ENCODE data around the gene MZB1. TPM values are rescaled to one million over a fixed set of nuclear protein-coding genes. Genes with fewer than 3 reads are reported as not detected.
A peak's percentile ranks its signal among the peaks of the same experiment; 100 is the strongest.

MZB1 gene
- total and polyA plus RNA-seq, 2 of the 8 experiments (the other 6 are each of a cell fraction or from before 2014, with no cell fraction given) = 0.39 to 0.47 TPM

DNA sequence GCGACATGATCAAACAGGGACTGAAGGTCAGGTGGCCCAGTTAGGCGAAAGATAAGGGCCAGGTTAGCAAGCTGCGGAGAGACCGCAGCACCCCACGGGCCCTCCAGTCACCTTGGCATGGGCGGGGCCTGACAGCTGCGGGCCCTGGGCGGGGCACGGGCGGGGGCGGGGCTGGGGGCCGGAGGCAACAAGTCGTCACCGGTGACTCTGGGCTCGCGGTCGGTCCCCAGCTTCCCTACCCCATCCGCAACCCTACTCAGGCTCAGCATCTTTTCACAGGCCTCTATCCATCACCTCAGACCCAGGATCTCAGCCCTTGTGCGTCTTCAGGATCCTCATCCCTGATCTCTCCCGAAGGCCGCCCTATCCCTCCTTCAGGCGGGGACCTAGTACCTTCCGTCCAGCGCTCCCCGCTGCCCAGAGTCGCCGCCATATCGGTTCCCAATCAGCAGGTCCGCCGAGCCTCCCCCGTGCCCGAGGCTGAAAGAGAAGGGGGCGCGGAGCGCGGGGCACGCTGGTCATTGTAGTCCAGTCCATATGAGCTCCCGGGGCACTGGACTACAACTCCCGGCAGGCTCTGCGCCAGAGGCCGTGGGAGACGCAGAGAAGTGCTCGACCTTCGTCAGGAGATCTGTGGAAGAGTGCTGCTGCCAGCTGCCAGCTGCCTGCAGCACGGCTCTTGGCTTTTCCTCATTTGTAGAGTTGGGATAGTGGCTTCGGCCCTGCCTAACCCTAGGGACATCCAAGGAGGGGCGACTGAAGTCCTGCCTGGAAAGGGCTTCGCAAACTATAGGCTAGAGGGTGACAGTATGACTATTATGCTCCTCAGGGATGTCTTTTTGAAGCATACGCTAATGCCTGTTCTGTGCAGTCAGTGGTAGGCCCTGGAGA, 49.5 kb upstream of the MZB1 start, which contains the start of gene DNAJC18 (continued):
- TF ChIP-seq EZH2 (IDR thresholded peaks at IDR 0.05; ENCODE audit: low read depth, low read length, severe bottlenecking) (no peak), CBX5 (IDR thresholded peaks at IDR 0.05; ENCODE audit: low read depth, low read length) (no peak), ZNF274 (IDR thresholded peaks at IDR 0.05; ENCODE audit: borderline replicate concordance, extremely low read depth, low read length) (no peak), POLR2A (IDR thresholded peaks at IDR 0.05; ENCODE audit: control extremely low read depth in 1 of 2, low read depth in 2 of 2, low read length in 2 of 2) (peak; percentile 86 to 87), SIN3A (conservative IDR thresholded peaks at IDR 0.05 in 1 of 2, IDR thresholded peaks at IDR 0.05 in 1 of 2; ENCODE audit: low read depth in 1 of 2, low read length in 2 of 2) (peak; percentile 16 to 79; a peak in 2 of 4 replicates), RNF2 (IDR thresholded peaks at IDR 0.05; ENCODE audit: borderline replicate concordance, low read depth, low read length, missing control alignments, poor library complexity, severe bottlenecking) (no peak), CBX8 (IDR thresholded peaks at IDR 0.05; ENCODE audit: borderline replicate concordance, low read depth, low read length) (no peak), MAFK (IDR thresholded peaks at IDR 0.05; ENCODE audit: low read depth, low read length) (no peak; the same call in 1 of the 2 replicates), SP2 (IDR thresholded peaks at IDR 0.05; ENCODE audit: low read length) (no peak)
- TF ChIP-seq, protein P1, sequence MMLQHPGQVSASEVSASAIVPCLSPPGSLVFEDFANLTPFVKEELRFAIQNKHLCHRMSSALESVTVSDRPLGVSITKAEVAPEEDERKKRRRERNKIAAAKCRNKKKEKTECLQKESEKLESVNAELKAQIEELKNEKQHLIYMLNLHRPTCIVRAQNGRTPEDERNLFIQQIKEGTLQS (IDR thresholded peaks at IDR 0.05; ENCODE audit: insufficient read depth, low read depth, low read length) = no peak
- TF ChIP-seq, protein P2, sequence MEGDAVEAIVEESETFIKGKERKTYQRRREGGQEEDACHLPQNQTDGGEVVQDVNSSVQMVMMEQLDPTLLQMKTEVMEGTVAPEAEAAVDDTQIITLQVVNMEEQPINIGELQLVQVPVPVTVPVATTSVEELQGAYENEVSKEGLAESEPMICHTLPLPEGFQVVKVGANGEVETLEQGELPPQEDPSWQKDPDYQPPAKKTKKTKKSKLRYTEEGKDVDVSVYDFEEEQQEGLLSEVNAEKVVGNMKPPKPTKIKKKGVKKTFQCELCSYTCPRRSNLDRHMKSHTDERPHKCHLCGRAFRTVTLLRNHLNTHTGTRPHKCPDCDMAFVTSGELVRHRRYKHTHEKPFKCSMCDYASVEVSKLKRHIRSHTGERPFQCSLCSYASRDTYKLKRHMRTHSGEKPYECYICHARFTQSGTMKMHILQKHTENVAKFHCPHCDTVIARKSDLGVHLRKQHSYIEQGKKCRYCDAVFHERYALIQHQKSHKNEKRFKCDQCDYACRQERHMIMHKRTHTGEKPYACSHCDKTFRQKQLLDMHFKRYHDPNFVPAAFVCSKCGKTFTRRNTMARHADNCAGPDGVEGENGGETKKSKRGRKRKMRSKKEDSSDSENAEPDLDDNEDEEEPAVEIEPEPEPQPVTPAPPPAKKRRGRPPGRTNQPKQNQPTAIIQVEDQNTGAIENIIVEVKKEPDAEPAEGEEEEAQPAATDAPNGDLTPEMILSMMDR (IDR thresholded peaks at IDR 0.05; ENCODE audit: control extremely low read depth in 1 of 3, insufficient read depth in 1 of 3, low read depth in 1 of 3, low read length in 3 of 3) = no peak
